ENCODE measurements around the gene KCNJ12. TPM values are rescaled to one million over a fixed set of nuclear protein-coding genes. Genes with fewer than 3 reads are reported as not detected.

Gene KCNJ12
- total and polyA plus RNA-seq, 4 donors: 0.67 to 6.6 (median 2.5) TPM

- H3K4me1 ChIP-seq (ENCODE audit: control insufficient read depth in 5 of 5, insufficient read depth in 5 of 5, low read length in 5 of 5): peaks cover 0 to 7% (median 0%) of the 10 kb centered on the region in 5 donors
- TF ChIP-seq CTCF (IDR thresholded peaks at IDR 0.05; ENCODE audit: control extremely low read depth, extremely low read depth): no peak
- H3K4me3 ChIP-seq: no peak overlapping the region
- no peak overlapping the region for H3K9ac ChIP-seq (ENCODE audit: insufficient read depth in 1 of 2, low read length in 2 of 2)
- ATAC-seq (ENCODE audit: insufficient read depth, low FRiP score) (no peak), DNase-seq (no peak)
- H3K9me3 ChIP-seq (ENCODE audit: control insufficient read depth in 4 of 4, insufficient read depth in 3 of 4, low read length in 3 of 4): no peaks in the 10 kb centered on the region
- H3K27me3 ChIP-seq (ENCODE audit: control insufficient read depth in 3 of 3, insufficient read depth in 3 of 3, low read length in 2 of 3): no peaks in the 10 kb centered on the region
- no peak overlapping the region for H3K27ac ChIP-seq (ENCODE audit: low read depth in 1 of 2, low read length in 1 of 2)
- H3K36me3 ChIP-seq (ENCODE audit: control insufficient read depth in 4 of 4, insufficient read depth in 4 of 4, low read length in 4 of 4): no peaks in the 10 kb centered on the region
- WGBS, 2 donors: 73 to 82% methylated on average over 7 of the region's 7 CpGs
Observed at GRCh38 chr17:21392266-21392665, 16.1 kb downstream of the KCNJ12 start.

GRCh38 chr17:21394265-21394664 lies 18.1 kb downstream of the KCNJ12 start:
- Histone ChIP-seq H3K27me3 (ENCODE audit: control insufficient read depth in 3 of 3, insufficient read depth in 3 of 3, low read length in 2 of 3) (no peaks in the 10 kb centered on the region), H3K4me3 (no peak overlapping the region), H3K4me1 (ENCODE audit: control insufficient read depth in 5 of 5, insufficient read depth in 5 of 5, low read length in 5 of 5) (peaks cover 0 to 12% (median 0%) of the 10 kb centered on the region in 5 donors), H3K9ac (ENCODE audit: insufficient read depth in 1 of 2, low read length in 2 of 2) (no peak overlapping the region), H3K36me3 (ENCODE audit: control insufficient read depth in 4 of 4, insufficient read depth in 4 of 4, low read length in 4 of 4) (no peaks in the 10 kb centered on the region), H3K9me3 (ENCODE audit: control insufficient read depth in 4 of 4, insufficient read depth in 3 of 4, low read length in 3 of 4) (no peaks in the 10 kb centered on the region), H3K27ac (ENCODE audit: low read depth in 1 of 2, low read length in 1 of 2) (no peak overlapping the region)
- WGBS, 2 donors: 85 to 94% methylated on average over 2 of the region's 2 CpGs
- ATAC-seq (ENCODE audit: insufficient read depth, low FRiP score): no peak
- no peak for TF ChIP-seq CTCF (IDR thresholded peaks at IDR 0.05; ENCODE audit: control extremely low read depth, extremely low read depth)
- DNase-seq: no peak

- WGBS, 2 donors: 92 to 97% methylated on average over 5 of the region's 5 CpGs
Observed at GRCh38 chr17:21395764-21396163, 19.6 kb downstream of the KCNJ12 start.

More at GRCh38 chr17:21395764-21396163, 19.6 kb downstream of the KCNJ12 start:
- Histone ChIP-seq H3K9me3 (ENCODE audit: control insufficient read depth in 4 of 4, insufficient read depth in 3 of 4, low read length in 3 of 4) (no peaks in the 10 kb centered on the region), H3K9ac (ENCODE audit: insufficient read depth in 1 of 2, low read length in 2 of 2) (no peak overlapping the region), H3K4me3 (no peak overlapping the region), H3K27ac (ENCODE audit: low read depth in 1 of 2, low read length in 1 of 2) (no peak overlapping the region), H3K27me3 (ENCODE audit: control insufficient read depth in 3 of 3, insufficient read depth in 3 of 3, low read length in 2 of 3) (no peaks in the 10 kb centered on the region), H3K36me3 (ENCODE audit: control insufficient read depth in 4 of 4, insufficient read depth in 4 of 4, low read length in 4 of 4) (no peaks in the 10 kb centered on the region), H3K4me1 (ENCODE audit: control insufficient read depth in 5 of 5, insufficient read depth in 5 of 5, low read length in 5 of 5) (peaks cover 0 to 12% (median 0%) of the 10 kb centered on the region in 5 donors)
- no peak for TF ChIP-seq CTCF (IDR thresholded peaks at IDR 0.05; ENCODE audit: control extremely low read depth, extremely low read depth)
- DNase-seq (no peak), ATAC-seq (ENCODE audit: insufficient read depth, low FRiP score) (no peak)
